HCT116 (cell line): Measurements from ENCODE around the gene IZUMO1. TPM values are rescaled to one million over a fixed set of nuclear protein-coding genes. Genes with fewer than 3 reads are reported as not detected.

ENCODE experiments used
- ATAC-seq: fragments of 200-7000 bp; cut with Tn5 transposase; 2 replicates; pipeline ENCODE4 v1.9.1; 2020; ENCODE audit warnings: mild to moderate bottlenecking, moderate library complexity
- BruUV-seq: library from RNA; stranded (reverse); fragments of 400-500 nt; replicated peaks from 2 replicates; lab custom pipeline; 2021; lab: Mats Ljungman, UMichigan
- CTCF ChIA-PET: fragments of 300-600 bp; sonication (Branson Sonifier 250); formaldehyde crosslinking; loops from one replicate; lab custom pipeline; 2021; ENCODE audit warnings: antibody characterized with exemption; lab: Charles Lee
- POLR2A ChIA-PET: fragments of 300-600, 350-600 bp; sonication (Branson Sonifier 250); formaldehyde crosslinking; loops from one replicate; lab custom pipeline; 2021; ENCODE audit warnings: antibody characterized with exemption; lab: Charles Lee
- RAD21 ChIA-PET, 2 experiments: fragments of 300-600 bp; sonication (Branson Sonifier 250); formaldehyde crosslinking; loops; one replicate each; lab custom pipeline; 2023; ENCODE audit warnings: low total read pairs in 2 of 2; ENCODE audit not compliant: uncharacterized antibody in 2 of 2, unreplicated experiment in 2 of 2, low non-redundant PET in 1 of 2; lab: Charles Lee
- DNase-seq: peaks from one replicate; pipeline ENCODE4 v3.0.0-alpha.2; 2010; ENCODE audit warnings: low read depth, low spot score
- H2AFZ ChIP-seq: fragments of 200-600 bp; shearing (Covaris generic), sonication (generic); 2 replicates; pipeline ENCODE4 v1.6.1; 2017; ENCODE audit warnings: low read depth, mixed run types, mixed read lengths, antibody characterized with exemption, low read length; ENCODE audit not compliant: poor library complexity, severe bottlenecking
- H3K27ac ChIP-seq: 2 replicates; pipeline ENCODE4 v1.5.1; 2012; ENCODE audit warnings: low read depth, low read length
- H3K27me3 ChIP-seq: fragments of 200-600 bp; sonication (generic); 2 replicates; pipeline ENCODE4 v1.6.1; 2016; ENCODE audit warnings: mixed run types, low read length, mixed read lengths; ENCODE audit not compliant: insufficient read depth
- H3K36me3 ChIP-seq, 2 experiments: fragments of 200-500 bp in 1 of 2; fragments of 200-600 bp in 1 of 2; sonication (Bioruptor generic) in 1 of 2; sonication (generic) in 1 of 2; 2 replicates each; pipeline versions ENCODE4 v1.5.1 to v1.6.1; 2014 to 2016; ENCODE audit warnings: low read length in 2 of 2, inconsistent platforms in 1 of 2, mixed read lengths in 1 of 2, mixed run types in 1 of 2; ENCODE audit not compliant: insufficient read depth in 2 of 2, control insufficient read depth in 1 of 2
- H3K4me1 ChIP-seq, 2 experiments: fragments of 200-600 bp in 1 of 2; sonication (generic) in 1 of 2; 2 replicates each; pipeline versions ENCODE4 v1.5.1 to v1.6.1; 2012 to 2017; ENCODE audit warnings: low read length in 2 of 2, inconsistent platforms in 1 of 2, mild to moderate bottlenecking in 1 of 2, mixed read lengths in 1 of 2, mixed run types in 1 of 2, moderate library complexity in 1 of 2; ENCODE audit not compliant: insufficient read depth in 2 of 2, control insufficient read depth in 1 of 2
- H3K4me2 ChIP-seq: fragments of 200-600 bp; sonication (generic); 2 replicates; pipeline ENCODE4 v1.6.1; 2017; ENCODE audit warnings: mixed run types, low read length, mixed read lengths
- H3K4me3 ChIP-seq, 2 experiments: fragments of 200-600 bp in 1 of 2; sonication (generic) in 1 of 2; replicated peaks in 1 of 2; 2 replicates each; pipeline ENCODE4 v1.5.1; 2011 to 2016; ENCODE audit warnings: low read length in 2 of 2, control low read depth in 1 of 2, low read depth in 1 of 2, mild to moderate bottlenecking in 1 of 2, mixed read lengths in 1 of 2, mixed run types in 1 of 2
- H3K79me2 ChIP-seq: fragments of 200-600 bp; sonication (generic); 2 replicates; pipeline ENCODE4 v1.6.1; 2017; ENCODE audit warnings: mild to moderate bottlenecking, mixed run types, low read length, moderate library complexity, mixed read lengths; ENCODE audit not compliant: insufficient read depth
- H3K9ac ChIP-seq: fragments of 200-600 bp; sonication (generic); 2 replicates; pipeline ENCODE4 v1.6.1; 2016; ENCODE audit warnings: low read length, mixed read lengths
- H3K9me2 ChIP-seq: fragments of 200-600 bp; sonication (generic), shearing (Covaris generic); 2 replicates; pipeline ENCODE4 v1.6.1; 2017; ENCODE audit warnings: mixed run types, mild to moderate bottlenecking, moderate library complexity; ENCODE audit not compliant: insufficient read depth
- H3K9me3 ChIP-seq, 2 experiments: fragments of 200-500 bp in 1 of 2; fragments of 200-600 bp in 1 of 2; sonication (Bioruptor generic) in 1 of 2; sonication (generic) in 1 of 2; 2 replicates each; pipeline ENCODE4 v1.6.1; 2014 to 2017; ENCODE audit warnings: low read length in 2 of 2, mixed read lengths in 2 of 2, inconsistent platforms in 1 of 2, low read depth in 1 of 2, mild to moderate bottlenecking in 1 of 2, mixed run types in 1 of 2, moderate library complexity in 1 of 2; ENCODE audit not compliant: control insufficient read depth in 1 of 2, insufficient read depth in 1 of 2
- H4K20me1 ChIP-seq: fragments of 200-600 bp; sonication (generic), shearing (Covaris generic); 2 replicates; pipeline ENCODE4 v1.6.1; 2017; ENCODE audit warnings: mixed run types, mild to moderate bottlenecking, moderate library complexity; ENCODE audit not compliant: insufficient read depth
- EGR1 ChIP-seq: IDR thresholded peaks from 2 replicates; pipeline ENCODE4 v1.6.1; 2012; ENCODE audit warnings: low read depth
- ELF1 ChIP-seq: IDR thresholded peaks from 2 replicates; pipeline ENCODE4 v1.6.1; 2012; ENCODE audit warnings: low read depth, borderline replicate concordance
- JUND ChIP-seq: IDR thresholded peaks from 2 replicates; pipeline ENCODE4 v1.6.1; 2012
- MAX ChIP-seq: IDR thresholded peaks from 2 replicates; pipeline ENCODE4 v1.6.1; 2012
- POLR2AphosphoS5 ChIP-seq: IDR thresholded peaks from 2 replicates; pipeline ENCODE4 v1.6.1; 2011; ENCODE audit warnings: mild to moderate bottlenecking, low read depth, low read length, moderate library complexity
- SRF ChIP-seq: IDR thresholded peaks from 2 replicates; pipeline ENCODE4 v1.6.1; 2012; ENCODE audit warnings: low read depth
- ZNF274 ChIP-seq: fragments of 200-500 bp; sonication (Bioruptor generic); IDR thresholded peaks from 2 replicates; pipeline ENCODE4 v1.6.1; 2014; ENCODE audit warnings: mild to moderate bottlenecking, low read depth, low read length, inconsistent platforms
- intact Hi-C: fragments of 100-400 bp; cut with micrococcal nuclease; formaldehyde crosslinking; loops from 2 replicates; pipeline ENCODE4 v1.10.0; 2022
- total RNA-seq: library from RNA; stranded (reverse); gene quantifications from one replicate; pipeline ENCODE4 v1.2.1, GENCODE V29; 2021; ENCODE audit not compliant: unreplicated experiment

The IZUMO1 gene
- total RNA-seq, 1 experiment from 2014 or later, result 1.7 TPM

DNA sequence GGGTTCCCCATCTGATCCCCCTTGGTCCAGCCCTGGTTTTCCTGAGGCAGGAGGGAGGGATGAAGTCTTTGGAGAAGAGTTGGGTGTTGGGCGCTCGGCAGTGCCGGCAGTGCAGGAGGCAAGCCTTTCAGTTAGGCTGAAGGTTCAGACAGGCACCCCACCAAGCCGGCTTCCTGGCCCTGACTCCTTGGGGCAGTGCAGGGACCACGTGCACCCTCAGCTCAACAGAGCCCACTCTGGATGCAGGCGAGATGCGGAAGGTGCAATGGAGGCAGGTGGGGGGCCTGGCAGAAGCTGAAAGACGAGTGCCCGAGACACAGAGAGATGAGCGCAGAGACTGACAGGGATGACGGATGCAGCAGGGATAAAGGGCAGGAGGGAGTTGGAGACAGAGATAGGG lies 38.2 kb downstream of the IZUMO1 start:
- RAD21 ChIA-PET, result no interaction called here
- Histone ChIP-seq H3K4me2 (no peak overlapping the region), H3K4me1 (peaks cover 6 to 21% of the 10 kb centered on the region in 2 experiments; a peak in 3 of 4 replicates), H3K4me3 (no peak overlapping the region), H3K79me2 (no peaks in the 10 kb centered on the region), H3K36me3 (peaks cover 3 to 6% of the 10 kb centered on the region in 2 experiments; a peak in 2 of 4 replicates), H3K9me2 (no peaks in the 10 kb centered on the region), H3K27ac (no peak overlapping the region), H3K9me3 (no peaks in the 10 kb centered on the region), H4K20me1 (no peaks in the 10 kb centered on the region), H2AFZ (no peak overlapping the region), H3K27me3 (no peaks in the 10 kb centered on the region), H3K9ac (no peak overlapping the region)
- TF ChIP-seq POLR2AphosphoS5, result no peak
- DNase-seq (no peak), ATAC-seq (no peak)
- CTCF ChIA-PET, result no interaction called here
- POLR2A ChIA-PET, result no interaction called here
- intact Hi-C loops, result no loop called here
- no TSS peak for BruUV-seq

DNA sequence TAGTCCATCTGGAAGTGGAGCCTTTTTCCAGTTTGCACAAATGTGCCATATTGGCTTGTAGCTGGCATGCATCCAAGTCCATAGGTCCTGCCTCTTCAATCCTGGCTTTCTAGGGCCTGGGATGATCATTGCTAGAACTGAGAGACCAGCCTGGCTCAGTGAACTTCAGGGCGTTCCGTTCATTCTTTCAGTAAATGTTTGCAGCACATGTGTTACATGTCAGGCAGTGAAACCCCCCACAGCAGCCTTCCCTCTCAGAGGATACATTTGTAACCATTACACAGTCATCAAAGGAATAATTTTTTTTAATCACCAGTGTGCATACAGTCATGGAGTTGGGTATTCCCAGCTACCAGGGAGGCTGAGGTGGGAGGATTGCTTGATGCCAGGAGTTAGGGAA lies 41.3 kb downstream of the IZUMO1 start:
- POLR2A ChIA-PET, result interaction anchor here (0.7 to 0.8 kb wide), 2 partner anchors 10 to 16 kb away, joined by 3 read pairs; partner anchors contain the start of gene FUT2
- Histone ChIP-seq H2AFZ (no peak overlapping the region), H3K27ac (no peak overlapping the region), H3K9ac (no peak overlapping the region), H3K4me2 (no peak overlapping the region), H3K4me3 (no peak overlapping the region), H3K79me2 (no peaks in the 10 kb centered on the region), H3K36me3 (peaks cover 3 to 15% of the 10 kb centered on the region in 2 experiments; a peak in 2 of 4 replicates)
- RAD21 ChIA-PET, result no interaction called here
- CTCF ChIA-PET, result no interaction called here
- no peak for DNase-seq
- TF ChIP-seq JUND (no peak), SRF (no peak), ZNF274 (no peak), EGR1 (no peak), MAX (no peak), ELF1 (no peak)
- TF ChIP-seq, all 23 proteins: peak for 0
- no peaks in the 10 kb centered on the region for H4K20me1 ChIP-seq
- no peak for ATAC-seq
- H3K9me3 ChIP-seq, result no peaks in the 10 kb centered on the region
- BruUV-seq, result no TSS peak
- H3K27me3 ChIP-seq, result no peaks in the 10 kb centered on the region
- intact Hi-C loops, result no loop called here
- peaks cover 4 to 11% of the 10 kb centered on the region in 2 experiments; a peak in 3 of 4 replicates for H3K4me1 ChIP-seq
- H3K9me2 ChIP-seq, result no peaks in the 10 kb centered on the region
